Right lobe of liver (tissue), 6 donors: ENCODE data around the gene EEF2. TPM values are rescaled to one million over a fixed set of nuclear protein-coding genes. Genes with fewer than 3 reads are reported as not detected.

Experiments
- ATAC-seq, 4 donors: fragments of 200-7000 bp; cut with Tn5 transposase; one replicate each; pipeline ENCODE4 v1.9.1; 2020; ENCODE audit warnings: mild to moderate bottlenecking in 4 of 4, moderate library complexity in 4 of 4
- DNase-seq, 3 donors: peaks; one replicate each; pipeline ENCODE4 v3.0.0-alpha.2; 2020
- H3K27ac ChIP-seq, 3 donors: fragments of 200-600 bp; one replicate each; pipeline ENCODE4 v1.8.0; 2022
- H3K27me3 ChIP-seq, 2 donors: fragments of 200-600 bp; one replicate each; pipeline ENCODE4 v1.8.0; 2022
- H3K36me3 ChIP-seq, 4 donors: fragments of 200-600 bp; sonication (generic) in 1 of 4; one replicate each; pipeline versions ENCODE4 v1.5.1 to v1.8.0; 2017 to 2022; ENCODE audit warnings: control low read depth in 1 of 4
- H3K4me1 ChIP-seq, 4 donors: fragments of 200-600 bp; sonication (generic) in 1 of 4; one replicate each; pipeline versions ENCODE4 v1.5.1 to v1.8.0; 2017 to 2022; ENCODE audit warnings: control low read depth in 1 of 4
- H3K4me3 ChIP-seq, 3 donors: fragments of 200-600 bp; one replicate each; pipeline ENCODE4 v1.8.0; 2022
- H3K9me3 ChIP-seq, 4 donors: fragments of 200-600 bp; sonication (generic) in 1 of 4; one replicate each; pipeline versions ENCODE4 v1.5.1 to v1.8.0; 2017 to 2022; ENCODE audit warnings: control low read depth in 1 of 4
- POLR2A ChIP-seq: fragments of 450-650 bp; IDR thresholded peaks from one replicate; pipeline ENCODE4 v1.6.1; 2017; ENCODE audit warnings: antibody characterized with exemption, mild to moderate bottlenecking
- WGBS: methylation state at CpG from one replicate; pipeline ENCODE4 v1.1.6; 2018; ENCODE audit warnings: low coverage, low lambda C conversion rate; ENCODE audit not compliant: insufficient coverage; ENCODE audit errors: missing lambda C conversion rate; 5-methylcytosine and 5-hydroxymethylcytosine counted together
- intact Hi-C, 2 donors: fragments of 100-400 bp; cut with DNase I; formaldehyde crosslinking; loops; one replicate each; pipeline versions ENCODE4 v1.11.2 to v1.14.1; 2022
- total RNA-seq, 6 experiments: library from RNA; depleted of rRNA in 2 of 6; stranded (reverse); fragments of >200 nt in 2 of 6; fragmentation: NEBNext Ultra II Directional in 3 of 6; extraction: Animal tissue kit (Norgen Biotek cat#: 25700) in 3 of 6; gene quantifications; one replicate each; pipeline versions ENCODE4 v1.1.0 to v1.2.4, GENCODE V29; 2016 to 2023
- TF ChIP-seq, protein P1 (sequence below), 4 donors: fragments of 200-600 bp in 3 of 4; fragments of 450-650 bp in 1 of 4; IDR thresholded peaks; one replicate each; pipeline versions ENCODE4 v1.5.1 to v1.8.0; 2016 to 2022; ENCODE audit warnings: antibody characterized with exemption in 4 of 4, mild to moderate bottlenecking in 2 of 4
- donor health status: DM: no; HTN: yes; CAD: no.
- donor health status: DM: no; HTN: no; CAD: no.
- donor health status: DM: no; HTN: no; CAD: no.
- donor health status: DM: no; HTN: yes; CAD: no.
- donor health status: DM: no; HTN: yes; CAD: no.

EEF2 gene
- total RNA-seq, 6 experiments from 2014 or later: 933 to 1,231 (median 1,031) TPM

- 69% methylated on average over 10 of the region's 30 CpGs for WGBS
- TF ChIP-seq, protein P1, sequence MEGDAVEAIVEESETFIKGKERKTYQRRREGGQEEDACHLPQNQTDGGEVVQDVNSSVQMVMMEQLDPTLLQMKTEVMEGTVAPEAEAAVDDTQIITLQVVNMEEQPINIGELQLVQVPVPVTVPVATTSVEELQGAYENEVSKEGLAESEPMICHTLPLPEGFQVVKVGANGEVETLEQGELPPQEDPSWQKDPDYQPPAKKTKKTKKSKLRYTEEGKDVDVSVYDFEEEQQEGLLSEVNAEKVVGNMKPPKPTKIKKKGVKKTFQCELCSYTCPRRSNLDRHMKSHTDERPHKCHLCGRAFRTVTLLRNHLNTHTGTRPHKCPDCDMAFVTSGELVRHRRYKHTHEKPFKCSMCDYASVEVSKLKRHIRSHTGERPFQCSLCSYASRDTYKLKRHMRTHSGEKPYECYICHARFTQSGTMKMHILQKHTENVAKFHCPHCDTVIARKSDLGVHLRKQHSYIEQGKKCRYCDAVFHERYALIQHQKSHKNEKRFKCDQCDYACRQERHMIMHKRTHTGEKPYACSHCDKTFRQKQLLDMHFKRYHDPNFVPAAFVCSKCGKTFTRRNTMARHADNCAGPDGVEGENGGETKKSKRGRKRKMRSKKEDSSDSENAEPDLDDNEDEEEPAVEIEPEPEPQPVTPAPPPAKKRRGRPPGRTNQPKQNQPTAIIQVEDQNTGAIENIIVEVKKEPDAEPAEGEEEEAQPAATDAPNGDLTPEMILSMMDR (IDR thresholded peaks at IDR 0.05): no peak
- TF ChIP-seq POLR2A: no peak
- H3K27ac ChIP-seq: no peak overlapping the region
- peaks cover 0 to 18% (median 7%) of the 10 kb centered on the region in 4 donors for H3K4me1 ChIP-seq
- H3K9me3 ChIP-seq: no peaks in the 10 kb centered on the region
- intact Hi-C loops: no loop called here
- no peaks in the 10 kb centered on the region for H3K27me3 ChIP-seq
- H3K36me3 ChIP-seq: peaks cover 9 to 51% (median 17%) of the 10 kb centered on the region in 4 donors
- no peak for DNase-seq
- no peak overlapping the region for H3K4me3 ChIP-seq
- ATAC-seq: no peak
Observed at GRCh38 chr19:3966051-3967017, 18.9 kb downstream of the EEF2 start.

- 93% methylated on average over 10 of the region's 60 CpGs for WGBS
- Histone ChIP-seq H3K36me3 (peaks cover 9 to 65% (median 22%) of the 10 kb centered on the region in 4 donors), H3K9me3 (no peaks in the 10 kb centered on the region), H3K27me3 (no peaks in the 10 kb centered on the region), H3K27ac (no peak overlapping the region), H3K4me3 (no peak overlapping the region), H3K4me1 (peaks cover 0 to 9% (median 3%) of the 10 kb centered on the region in 4 donors)
- TF ChIP-seq POLR2A: no peak
- TF ChIP-seq, protein P1 (IDR thresholded peaks at IDR 0.05): no peak
- ATAC-seq (no peak), DNase-seq (no peak)
- intact Hi-C loops: no loop called here
Observed at GRCh38 chr19:3964256-3965194, 20.7 kb downstream of the EEF2 start.

- ATAC-seq (no peak), DNase-seq (no peak)
- Histone ChIP-seq H3K27me3 (no peaks in the 10 kb centered on the region), H3K4me3 (no peak overlapping the region), H3K36me3 (peaks cover 9 to 74% (median 26%) of the 10 kb centered on the region in 4 donors), H3K4me1 (peaks cover 0 to under 1% (median 0%) of the 10 kb centered on the region in 4 donors), H3K27ac (no peak overlapping the region), H3K9me3 (no peaks in the 10 kb centered on the region)
- intact Hi-C loops: no loop called here
- TF ChIP-seq, protein P1 (IDR thresholded peaks at IDR 0.05): no peak
- no peak for TF ChIP-seq POLR2A
- WGBS: 100% methylated on average over 2 of the region's 35 CpGs
Observed at GRCh38 chr19:3963458-3964255, 21.6 kb downstream of the EEF2 start.

GRCh38 chr19:3961007-3961406, 24.3 kb downstream of the EEF2 start:
- intact Hi-C loops: no loop called here
- TF ChIP-seq, protein P1 (IDR thresholded peaks at IDR 0.05): no peak
- TF ChIP-seq POLR2A: no peak
- WGBS: no CpG with 5 or more reads among the region's 24 CpGs
- DNase-seq (no peak), ATAC-seq (no peak)
- Histone ChIP-seq H3K4me3 (no peak overlapping the region), H3K4me1 (no peaks in the 10 kb centered on the region), H3K27ac (no peak overlapping the region), H3K27me3 (no peaks in the 10 kb centered on the region), H3K36me3 (peaks cover 9 to 68% (median 25%) of the 10 kb centered on the region in 4 donors), H3K9me3 (no peaks in the 10 kb centered on the region)
